Mononuclear cell (primary cell): ENCODE measurements around the gene MRPL17. TPM values are rescaled to one million over a fixed set of nuclear protein-coding genes. Genes with fewer than 3 reads are reported as not detected.

Experiments used
- H3K27me3 ChIP-seq: 2 replicates; pipeline ENCODE4 v1.6.0; 2011; ENCODE audit warnings: low read length, control low read depth; ENCODE audit not compliant: insufficient read depth
- H3K4me1 ChIP-seq: 2 replicates; pipeline ENCODE4 v1.5.1; 2011; ENCODE audit warnings: mild to moderate bottlenecking, low read length, control low read depth; ENCODE audit not compliant: insufficient read depth
- H3K4me3 ChIP-seq: 2 replicates; pipeline ENCODE4 v1.5.1; 2011; ENCODE audit warnings: mild to moderate bottlenecking, low read length, moderate library complexity
- H3K9me3 ChIP-seq: 2 replicates; pipeline ENCODE4 v1.5.1; 2011; ENCODE audit warnings: low read depth, mild to moderate bottlenecking, control low read depth, low read length
- total RNA-seq: library from RNA; depleted of rRNA; stranded (reverse); fragments of >200 nt; gene quantifications from one replicate; pipeline ENCODE4 v1.2.3, GENCODE V29; 2012

Gene MRPL17
- total RNA-seq, 1 donor, result 9.0 TPM

DNA sequence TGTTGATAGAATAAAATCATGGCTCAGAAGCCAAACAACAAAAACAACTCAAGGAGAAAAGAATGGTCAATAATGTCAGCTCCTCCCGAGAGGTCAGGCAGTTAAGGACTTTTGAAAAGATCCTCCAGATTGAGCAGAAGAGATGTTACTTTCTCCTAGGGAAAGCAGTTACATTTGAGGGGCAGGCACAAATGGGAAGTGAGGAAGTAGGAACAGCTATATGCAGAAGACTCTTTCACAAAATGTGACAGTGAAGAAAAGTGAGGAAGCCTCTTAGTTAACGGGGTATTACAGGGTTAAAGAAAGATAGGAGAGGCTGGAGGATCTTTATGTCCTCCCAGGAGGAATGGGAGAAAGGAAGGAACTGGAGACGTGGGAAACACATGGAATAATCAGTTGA, 31.0 kb downstream of the MRPL17 start:
- Histone ChIP-seq H3K9me3 (no peaks in the 10 kb centered on the region), H3K4me1 (peaks cover 25% of the 10 kb centered on the region), H3K4me3 (no peak overlapping the region), H3K27me3 (peaks cover 22% of the 10 kb centered on the region)

DNA sequence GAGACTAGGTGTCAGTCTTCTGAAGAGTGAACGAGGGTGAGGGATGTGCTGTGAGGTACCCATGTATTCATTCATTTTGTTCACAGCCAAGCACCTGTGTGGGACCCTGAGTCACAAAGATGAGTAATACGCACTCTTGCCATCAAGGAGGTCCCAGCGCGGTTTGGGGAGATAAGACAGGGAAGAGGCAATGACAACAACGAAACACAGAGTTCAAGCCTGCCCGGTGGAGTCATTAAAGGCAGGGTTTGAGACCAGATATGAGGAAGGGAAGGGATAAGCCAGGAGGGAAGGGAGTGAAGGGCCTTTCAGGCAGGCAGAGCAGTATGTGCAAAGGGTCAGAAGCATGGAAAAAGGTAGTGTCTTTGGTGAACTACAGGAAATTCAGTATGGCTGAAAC, 32.2 kb downstream of the MRPL17 start:
- Histone ChIP-seq H3K9me3 (no peaks in the 10 kb centered on the region), H3K4me3 (no peak overlapping the region), H3K4me1 (peaks cover 37% of the 10 kb centered on the region), H3K27me3 (peaks cover 11% of the 10 kb centered on the region)

DNA sequence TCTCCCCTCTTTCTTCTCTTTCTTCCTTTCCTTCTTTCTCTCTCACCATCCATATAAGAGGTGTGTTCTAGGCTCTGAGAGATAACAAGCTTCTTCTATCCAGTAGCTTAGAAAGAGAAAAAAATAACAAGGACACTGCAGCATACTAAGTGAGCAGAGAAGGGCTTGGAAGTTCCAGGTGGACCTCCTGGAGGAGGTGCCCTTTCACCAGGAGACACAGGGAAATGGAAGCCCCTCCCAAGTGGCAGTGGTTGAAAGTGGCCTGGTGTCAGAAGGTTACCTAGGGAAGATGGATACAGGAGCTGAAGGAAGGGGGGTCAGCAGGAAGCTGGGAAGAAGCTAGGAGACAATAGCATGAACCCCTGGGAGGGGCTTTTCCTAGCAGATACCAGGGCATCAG, 33.0 kb downstream of the MRPL17 start:
- H3K27me3 ChIP-seq, result peaks cover 11% of the 10 kb centered on the region
- H3K4me1 ChIP-seq, result peaks cover 45% of the 10 kb centered on the region
- H3K4me3 ChIP-seq, result no peak overlapping the region
- no peaks in the 10 kb centered on the region for H3K9me3 ChIP-seq

DNA sequence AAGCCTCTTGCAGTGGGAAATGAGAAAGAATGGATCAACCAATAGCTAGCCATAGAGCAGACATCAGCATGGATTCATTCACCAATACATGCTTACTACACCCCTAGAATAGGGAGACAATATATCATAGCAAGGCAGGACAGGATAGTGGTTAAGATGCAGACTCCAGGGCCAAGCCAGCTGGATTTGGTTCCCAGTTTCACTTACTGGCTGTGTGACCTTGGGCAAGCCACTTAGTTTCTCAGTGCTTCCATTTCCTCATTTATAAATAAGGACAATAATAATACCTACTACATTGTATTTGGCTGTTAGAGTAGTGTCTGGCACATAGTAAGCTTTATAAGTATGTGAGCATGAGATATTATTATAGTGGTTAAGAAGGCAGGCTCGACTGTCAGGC, 34.6 kb downstream of the MRPL17 start:
- Histone ChIP-seq H3K27me3 (no peaks in the 10 kb centered on the region), H3K4me1 (peaks cover 41% of the 10 kb centered on the region), H3K4me3 (no peak overlapping the region), H3K9me3 (no peaks in the 10 kb centered on the region)

DNA sequence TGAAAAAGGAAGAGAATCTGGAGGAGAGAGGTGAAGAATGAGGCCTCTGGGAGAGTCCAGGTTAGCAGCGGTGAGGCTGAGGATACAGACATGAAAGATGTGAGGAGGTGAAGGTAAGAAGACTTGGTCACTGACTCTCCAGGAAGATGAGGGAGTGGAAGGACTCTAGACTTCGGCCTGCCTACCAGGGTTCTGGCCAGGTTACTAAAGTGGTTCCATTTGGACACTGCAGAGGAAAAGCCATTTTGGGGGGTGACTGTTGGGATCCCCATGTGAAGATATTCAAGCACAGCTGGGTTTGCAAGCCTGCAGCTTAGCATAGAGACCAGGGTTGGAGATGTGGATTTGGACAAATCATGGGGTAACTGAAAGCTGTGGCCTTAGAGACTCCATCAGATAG, 35.3 kb downstream of the MRPL17 start:
- H3K4me1 ChIP-seq, result peaks cover 41% of the 10 kb centered on the region
- no peaks in the 10 kb centered on the region for H3K27me3 ChIP-seq

DNA sequence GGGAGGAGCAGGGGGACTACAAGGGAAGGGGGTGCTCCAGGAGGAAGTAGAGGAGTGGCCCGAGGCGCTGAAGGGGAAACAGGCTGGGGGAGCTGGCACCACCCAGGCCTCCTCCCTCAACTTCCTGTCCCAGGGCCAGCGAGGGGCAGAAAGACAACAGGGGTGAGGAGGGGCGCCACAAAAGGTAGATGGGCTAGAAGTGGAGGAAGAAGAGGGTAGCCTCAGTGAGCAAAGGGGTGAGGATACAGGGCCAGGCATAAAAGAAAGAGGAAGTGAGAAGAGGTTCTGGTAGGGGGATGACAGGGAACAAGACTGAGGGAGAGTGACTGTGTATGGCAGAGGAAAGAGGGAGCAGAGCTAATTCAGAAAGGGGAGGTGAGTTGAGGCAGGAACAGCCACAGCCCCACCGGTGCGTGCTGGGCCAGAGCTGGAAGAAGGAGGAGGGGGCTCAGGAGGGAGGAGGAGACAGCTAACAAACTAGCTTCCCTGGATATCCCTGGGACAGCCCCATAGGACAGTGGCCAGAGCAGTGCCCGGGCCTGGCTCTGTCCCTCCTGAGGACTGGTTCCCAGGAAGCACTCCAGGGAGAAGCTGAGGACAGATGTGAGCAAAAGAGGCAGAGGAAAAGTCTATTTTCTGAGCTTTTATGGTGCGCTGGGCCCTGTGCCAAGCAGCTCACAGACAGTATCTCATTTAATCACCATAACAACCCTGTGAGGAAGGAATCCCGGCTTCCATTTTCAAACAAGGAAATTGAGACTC, 36.0 kb downstream of the MRPL17 start:
- Histone ChIP-seq H3K4me3 (no peak overlapping the region), H3K27me3 (no peaks in the 10 kb centered on the region), H3K4me1 (peaks cover 41% of the 10 kb centered on the region), H3K9me3 (no peaks in the 10 kb centered on the region)

More for the DNA sequence above, 35.3 kb downstream of the MRPL17 start:
- no peak overlapping the region for H3K4me3 ChIP-seq
- no peaks in the 10 kb centered on the region for H3K9me3 ChIP-seq

DNA sequence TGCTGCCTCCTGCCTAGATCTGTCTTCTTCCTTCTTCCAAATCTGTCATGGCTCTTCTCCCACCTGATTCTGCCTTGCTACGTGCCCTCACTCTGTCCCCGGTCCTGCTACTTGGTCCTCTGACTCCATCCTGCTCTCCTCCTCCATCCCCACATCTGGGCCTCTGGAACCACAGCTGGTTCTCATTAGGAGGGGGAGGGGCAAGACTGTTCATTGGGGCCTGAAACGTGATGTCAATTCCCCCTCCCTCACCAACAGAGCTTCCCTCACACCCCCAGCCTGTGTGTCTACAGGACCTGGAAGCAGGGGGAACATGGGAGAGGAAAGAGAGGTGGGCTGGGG, 36.6 kb downstream of the MRPL17 start:
- Histone ChIP-seq H3K9me3 (no peaks in the 10 kb centered on the region), H3K4me3 (no peak overlapping the region), H3K4me1 (peaks cover 41% of the 10 kb centered on the region), H3K27me3 (no peaks in the 10 kb centered on the region)

DNA sequence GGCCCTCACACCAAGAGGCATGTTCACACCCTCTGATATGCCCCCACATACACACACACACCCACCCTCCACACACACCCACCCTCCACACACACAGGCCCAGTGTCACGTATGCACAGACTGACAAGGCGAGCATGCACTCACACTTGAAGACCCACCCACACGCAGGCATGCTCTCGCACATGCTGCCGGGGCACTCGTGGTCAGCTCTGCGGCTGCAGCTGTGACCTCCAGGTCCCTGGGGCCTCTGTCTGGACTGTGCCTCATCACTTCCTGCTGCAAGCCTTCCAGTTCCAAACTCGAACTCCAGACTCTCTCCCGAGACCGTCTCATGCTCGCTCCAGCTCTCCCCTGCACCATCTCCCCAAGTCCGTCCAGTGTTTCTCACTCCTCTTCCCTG, 37.1 kb downstream of the MRPL17 start:
- Histone ChIP-seq H3K4me1 (peaks cover 41% of the 10 kb centered on the region), H3K27me3 (no peaks in the 10 kb centered on the region), H3K9me3 (no peaks in the 10 kb centered on the region), H3K4me3 (no peak overlapping the region)

DNA sequence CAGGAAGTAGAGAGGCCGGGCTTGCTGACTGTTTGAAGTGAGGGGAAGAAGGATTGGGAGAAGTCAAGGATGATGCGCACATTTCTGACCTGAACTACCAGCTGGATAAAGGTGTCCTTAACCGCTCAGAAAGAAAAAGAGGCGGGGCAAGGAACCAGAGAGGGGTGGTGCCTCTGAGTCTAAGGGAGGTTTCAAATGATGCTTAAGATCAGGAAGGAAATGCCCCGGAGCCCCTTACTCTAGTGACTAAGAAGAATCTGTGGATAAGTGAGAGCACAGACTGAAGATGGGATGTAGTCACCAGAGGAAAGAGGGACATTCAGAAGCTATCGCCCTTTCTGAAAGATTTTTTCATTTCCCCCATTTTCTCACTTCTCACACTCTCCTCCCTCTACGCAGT, 40.2 kb downstream of the MRPL17 start:
- Histone ChIP-seq H3K4me1 (peaks cover 30% of the 10 kb centered on the region), H3K27me3 (no peaks in the 10 kb centered on the region), H3K9me3 (no peaks in the 10 kb centered on the region), H3K4me3 (no peak overlapping the region)

DNA sequence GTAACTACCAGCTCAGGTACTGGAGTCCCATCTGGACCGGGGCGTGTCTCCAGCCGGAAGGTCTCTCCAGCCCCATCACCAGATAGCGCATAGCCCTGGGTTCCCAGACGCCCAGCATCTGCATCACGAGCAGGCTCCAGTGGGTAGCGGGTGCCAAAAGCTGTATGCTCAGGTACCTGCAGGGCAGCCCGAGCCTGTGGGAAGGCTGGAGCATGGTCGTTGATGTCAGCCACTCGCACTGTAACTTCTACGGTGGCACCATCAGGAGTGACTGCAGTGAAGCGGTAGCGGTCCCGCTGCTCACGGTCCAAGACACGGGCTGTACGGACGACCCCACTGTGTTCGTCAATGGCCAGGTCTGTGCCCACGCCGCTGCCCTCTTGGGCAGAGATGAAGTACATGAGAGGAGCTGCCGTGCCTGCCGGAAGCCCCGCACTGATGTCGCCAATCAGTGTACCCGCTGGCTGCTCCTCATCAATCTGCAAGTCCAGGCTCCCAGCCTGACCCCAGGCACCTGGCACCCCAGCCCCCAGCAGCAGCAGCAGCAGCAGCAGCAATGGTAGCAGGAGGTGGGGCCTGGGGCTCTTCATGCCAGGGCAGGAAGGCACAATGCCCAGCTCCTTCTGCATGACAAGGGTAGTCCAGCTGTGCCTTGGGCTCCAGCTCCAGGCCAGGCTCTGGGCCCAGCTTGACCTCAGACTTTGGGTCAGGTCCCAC, 42.0 kb downstream of the MRPL17 start:
- Histone ChIP-seq H3K4me3 (no peak overlapping the region), H3K27me3 (no peaks in the 10 kb centered on the region), H3K4me1 (peaks cover 20% of the 10 kb centered on the region), H3K9me3 (no peaks in the 10 kb centered on the region)

DNA sequence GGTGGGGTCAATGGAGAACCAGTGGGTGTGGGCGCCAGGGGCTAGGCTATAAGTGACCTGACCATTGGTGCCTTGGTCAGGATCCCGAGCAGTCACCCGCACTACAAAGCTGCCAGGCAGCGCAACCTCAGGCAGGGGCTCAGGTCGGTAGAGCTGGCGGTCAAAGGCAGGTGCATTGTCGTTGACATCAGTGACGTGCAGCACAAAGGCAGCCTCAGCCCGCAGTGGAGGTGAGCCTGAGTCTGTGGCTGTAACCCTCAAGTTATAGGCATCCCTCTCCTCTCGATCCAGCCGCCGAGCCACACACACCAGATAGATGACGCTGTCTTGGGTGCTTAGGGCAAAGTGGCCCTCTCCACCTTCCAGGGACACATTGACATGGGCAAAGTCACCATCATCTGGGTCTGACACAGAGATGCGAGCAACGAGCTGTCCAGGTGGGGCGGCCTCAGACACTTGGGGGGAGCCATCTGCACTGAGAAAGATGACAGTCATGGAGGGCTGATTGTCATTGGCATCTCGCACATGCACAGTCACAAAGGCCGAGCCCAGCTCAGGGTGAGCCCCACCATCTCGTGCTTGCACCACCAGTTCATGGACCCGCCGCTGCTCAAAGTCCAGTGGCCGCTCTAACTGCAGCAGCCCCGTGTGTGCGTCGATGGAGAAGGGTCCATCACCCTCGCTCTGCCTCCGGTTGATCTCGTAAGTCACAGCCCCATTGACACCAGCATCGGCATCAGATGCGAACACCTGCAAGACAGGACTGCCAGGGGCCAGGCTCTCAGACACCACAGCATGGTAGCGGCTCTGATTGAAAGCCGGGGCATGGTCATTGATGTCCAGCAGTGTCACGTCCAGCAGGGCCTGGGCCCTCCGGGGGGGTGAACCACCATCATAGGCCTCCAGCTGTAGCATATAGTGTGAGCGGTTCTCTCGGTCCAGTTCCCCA, 42.8 kb downstream of the MRPL17 start:
- Histone ChIP-seq H3K9me3 (no peaks in the 10 kb centered on the region), H3K4me1 (peaks cover 20% of the 10 kb centered on the region), H3K4me3 (no peak overlapping the region), H3K27me3 (no peaks in the 10 kb centered on the region)

DNA sequence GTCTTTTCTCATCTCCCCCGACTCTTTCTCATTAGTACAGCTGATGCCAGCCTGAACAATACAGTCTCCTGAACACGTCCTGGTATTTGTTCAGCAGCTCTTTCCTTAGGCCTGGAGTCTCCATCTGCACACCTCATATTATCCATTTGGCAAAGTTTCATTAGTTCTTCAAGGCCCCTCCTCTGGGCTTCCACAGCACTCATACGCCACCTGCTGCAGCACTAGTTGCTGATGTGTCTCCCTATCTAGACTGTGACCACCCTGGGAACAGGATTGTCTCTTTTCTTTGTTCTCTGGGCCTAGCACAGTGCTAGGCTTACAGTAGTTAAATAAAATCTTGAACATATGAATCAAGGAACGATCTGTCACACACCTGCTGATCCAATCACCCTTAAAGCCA, 44.7 kb downstream of the MRPL17 start:
- Histone ChIP-seq H3K4me1 (peaks cover 23% of the 10 kb centered on the region), H3K4me3 (no peak overlapping the region), H3K27me3 (no peaks in the 10 kb centered on the region), H3K9me3 (no peaks in the 10 kb centered on the region)

DNA sequence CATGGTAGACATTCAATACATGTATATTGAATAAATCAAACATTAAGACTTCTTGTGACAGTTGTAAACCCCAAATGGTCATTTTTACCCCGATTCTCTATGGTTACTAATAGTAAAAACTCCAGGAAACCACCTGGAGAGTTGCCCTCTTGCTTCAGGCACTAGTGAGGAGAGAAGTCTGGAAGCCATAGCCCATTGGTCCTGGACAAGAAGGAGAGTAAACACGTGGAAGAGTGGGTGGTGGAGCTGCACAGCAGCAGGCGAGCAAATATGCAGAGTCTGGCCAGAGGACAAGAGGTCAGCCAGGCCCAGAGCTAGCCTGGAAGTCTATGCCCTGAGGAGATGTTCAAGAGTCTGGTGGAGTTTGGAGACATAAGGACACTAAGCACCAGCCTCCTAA, 45.3 kb downstream of the MRPL17 start:
- H3K9me3 ChIP-seq, result no peaks in the 10 kb centered on the region
- H3K4me3 ChIP-seq, result no peak overlapping the region
- H3K4me1 ChIP-seq, result peaks cover 23% of the 10 kb centered on the region
- no peaks in the 10 kb centered on the region for H3K27me3 ChIP-seq

DNA sequence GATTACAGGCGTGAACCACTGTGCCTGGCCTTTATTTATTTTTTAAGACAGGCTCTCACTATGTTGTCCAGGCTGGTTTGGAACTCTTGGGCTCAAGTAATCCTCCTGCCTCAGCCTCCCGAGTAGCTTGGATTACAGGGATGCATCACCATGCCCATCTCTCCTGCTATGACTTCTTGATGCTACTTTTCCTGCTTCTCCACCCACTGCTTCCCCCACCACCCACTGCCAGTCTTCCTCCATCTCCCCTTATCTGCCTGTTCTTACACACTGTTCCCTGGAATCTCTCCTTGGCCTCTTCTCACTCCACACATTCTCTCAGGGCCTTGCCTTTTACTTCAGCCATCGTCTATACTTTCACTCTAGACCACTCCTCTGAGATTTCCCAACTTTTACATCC, 46.7 kb downstream of the MRPL17 start:
- H3K4me1 ChIP-seq, result peaks cover 23% of the 10 kb centered on the region
- no peaks in the 10 kb centered on the region for H3K9me3 ChIP-seq
- H3K4me3 ChIP-seq, result no peak overlapping the region
- no peaks in the 10 kb centered on the region for H3K27me3 ChIP-seq
